ENCODE data around the gene CDHR2.

Gene CDHR2, protein sequence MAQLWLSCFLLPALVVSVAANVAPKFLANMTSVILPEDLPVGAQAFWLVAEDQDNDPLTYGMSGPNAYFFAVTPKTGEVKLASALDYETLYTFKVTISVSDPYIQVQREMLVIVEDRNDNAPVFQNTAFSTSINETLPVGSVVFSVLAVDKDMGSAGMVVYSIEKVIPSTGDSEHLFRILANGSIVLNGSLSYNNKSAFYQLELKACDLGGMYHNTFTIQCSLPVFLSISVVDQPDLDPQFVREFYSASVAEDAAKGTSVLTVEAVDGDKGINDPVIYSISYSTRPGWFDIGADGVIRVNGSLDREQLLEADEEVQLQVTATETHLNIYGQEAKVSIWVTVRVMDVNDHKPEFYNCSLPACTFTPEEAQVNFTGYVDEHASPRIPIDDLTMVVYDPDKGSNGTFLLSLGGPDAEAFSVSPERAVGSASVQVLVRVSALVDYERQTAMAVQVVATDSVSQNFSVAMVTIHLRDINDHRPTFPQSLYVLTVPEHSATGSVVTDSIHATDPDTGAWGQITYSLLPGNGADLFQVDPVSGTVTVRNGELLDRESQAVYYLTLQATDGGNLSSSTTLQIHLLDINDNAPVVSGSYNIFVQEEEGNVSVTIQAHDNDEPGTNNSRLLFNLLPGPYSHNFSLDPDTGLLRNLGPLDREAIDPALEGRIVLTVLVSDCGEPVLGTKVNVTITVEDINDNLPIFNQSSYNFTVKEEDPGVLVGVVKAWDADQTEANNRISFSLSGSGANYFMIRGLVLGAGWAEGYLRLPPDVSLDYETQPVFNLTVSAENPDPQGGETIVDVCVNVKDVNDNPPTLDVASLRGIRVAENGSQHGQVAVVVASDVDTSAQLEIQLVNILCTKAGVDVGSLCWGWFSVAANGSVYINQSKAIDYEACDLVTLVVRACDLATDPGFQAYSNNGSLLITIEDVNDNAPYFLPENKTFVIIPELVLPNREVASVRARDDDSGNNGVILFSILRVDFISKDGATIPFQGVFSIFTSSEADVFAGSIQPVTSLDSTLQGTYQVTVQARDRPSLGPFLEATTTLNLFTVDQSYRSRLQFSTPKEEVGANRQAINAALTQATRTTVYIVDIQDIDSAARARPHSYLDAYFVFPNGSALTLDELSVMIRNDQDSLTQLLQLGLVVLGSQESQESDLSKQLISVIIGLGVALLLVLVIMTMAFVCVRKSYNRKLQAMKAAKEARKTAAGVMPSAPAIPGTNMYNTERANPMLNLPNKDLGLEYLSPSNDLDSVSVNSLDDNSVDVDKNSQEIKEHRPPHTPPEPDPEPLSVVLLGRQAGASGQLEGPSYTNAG (N-terminal part only)

DNA sequence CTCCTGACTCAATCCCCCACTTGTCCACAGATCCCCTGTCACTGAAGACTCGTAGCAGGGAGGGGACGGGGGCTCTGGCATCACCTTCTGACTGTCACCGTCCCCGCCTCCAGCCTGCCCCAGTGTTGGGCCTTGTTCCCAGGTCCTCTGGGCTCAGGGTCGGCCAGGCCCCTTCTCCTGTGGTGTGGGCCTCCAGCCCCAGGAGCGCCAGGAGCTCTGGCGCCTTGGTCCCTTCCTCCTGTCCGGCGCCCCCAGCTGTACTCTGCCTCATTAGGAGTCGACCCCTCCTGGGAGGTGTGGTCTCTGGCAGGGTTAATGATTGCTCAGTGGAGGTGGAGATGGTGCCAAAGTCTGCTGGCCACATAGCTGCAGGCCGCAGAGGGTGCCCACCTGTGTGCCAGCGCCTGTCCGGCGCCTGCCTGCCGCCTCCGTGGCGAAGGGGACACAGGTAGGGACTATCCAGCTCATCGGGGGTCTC lies at the start of gene CDHR2:
Gene CDHR2 (plus strand): TSS at position 376 of the 478 bp plus-strand sequence. CDS start 16,011 bp downstream, outside the sequence.
- no peak for DNase-seq (ENCODE audit: low read depth, low spot score)

DNA sequence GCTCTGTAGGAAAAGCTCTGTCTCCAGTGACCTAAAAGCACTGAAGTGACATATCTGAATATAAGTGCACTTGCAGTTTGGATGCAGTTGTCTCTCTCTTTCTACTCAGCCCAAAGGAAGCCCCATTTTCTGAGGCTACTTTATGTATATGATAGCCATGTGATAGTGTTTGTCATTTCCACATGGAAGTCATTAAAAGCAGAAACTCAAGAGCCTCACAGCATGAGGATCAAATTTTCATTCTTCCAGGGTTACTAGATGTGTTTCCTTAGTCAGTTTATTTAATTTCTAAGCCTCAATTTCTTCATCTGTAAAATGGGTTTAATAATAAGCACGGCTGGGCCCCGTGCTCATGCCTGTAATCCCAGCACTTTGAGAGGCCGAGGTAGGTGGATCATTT lies 48.6 kb upstream of the CDHR2 start:
- no peak for DNase-seq (ENCODE audit: low read depth, low spot score)

DNA sequence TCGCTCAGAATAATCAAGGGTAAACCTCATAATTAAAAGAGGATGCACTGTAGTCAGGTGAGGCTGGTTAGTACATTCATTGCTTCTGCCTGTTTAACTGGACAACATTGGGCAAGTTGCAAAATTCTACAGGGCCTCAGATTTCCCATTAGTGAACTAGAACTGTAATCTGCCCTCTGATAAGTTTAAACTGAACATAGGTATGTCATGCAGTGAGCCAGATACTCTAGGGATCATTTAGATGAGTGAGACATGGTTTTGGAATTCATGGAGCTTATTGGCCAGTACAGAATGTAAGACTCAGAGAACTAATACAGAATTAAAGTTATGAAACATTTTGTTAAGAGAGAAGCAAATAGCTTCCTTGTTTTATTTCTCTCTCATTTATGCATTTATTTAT lies 47.8 kb upstream of the CDHR2 start:
- no peak for DNase-seq (ENCODE audit: low read depth, low spot score)

DNA sequence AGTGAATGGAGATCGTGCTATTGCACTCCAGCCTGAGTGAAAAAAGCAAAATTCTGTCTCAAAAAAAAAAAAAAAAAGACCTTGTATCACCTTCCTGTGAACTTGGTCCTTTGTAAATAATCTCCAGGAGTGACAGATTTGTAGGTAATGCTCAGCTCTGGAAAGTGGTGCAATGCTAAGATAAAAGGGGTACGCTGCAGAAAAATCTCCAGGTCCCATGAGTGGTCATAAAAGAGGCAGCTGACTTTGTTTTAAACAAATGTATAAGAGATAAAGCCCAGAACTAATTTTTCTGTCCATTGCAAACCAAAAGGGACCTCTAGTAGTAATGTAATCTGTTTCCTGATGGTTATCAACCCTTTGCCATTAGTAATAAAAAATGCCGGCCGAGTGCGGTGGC lies 45.6 kb upstream of the CDHR2 start:
- no peak for DNase-seq (ENCODE audit: low read depth, low spot score)

DNA sequence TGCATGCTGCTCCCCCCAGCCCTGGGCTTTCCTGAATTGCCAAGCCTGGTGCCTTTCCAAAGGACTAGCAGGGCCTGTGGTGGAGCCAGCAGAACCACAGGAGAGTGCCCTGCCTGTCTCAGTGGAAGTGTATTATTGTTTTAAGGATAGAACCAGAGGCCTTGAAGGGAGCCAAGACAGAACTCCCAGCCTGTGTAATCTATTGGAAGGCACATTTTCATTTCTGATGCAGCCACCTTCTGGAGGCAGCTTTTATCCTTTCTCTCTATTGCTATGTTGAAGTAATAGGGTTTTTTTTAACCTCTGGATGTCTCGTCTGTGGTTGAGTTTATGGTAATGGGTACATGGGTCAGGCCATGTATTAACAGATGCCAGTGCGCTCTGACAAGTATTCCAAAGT lies 41.2 kb upstream of the CDHR2 start:
- no peak for DNase-seq (ENCODE audit: low read depth, low spot score)

DNA sequence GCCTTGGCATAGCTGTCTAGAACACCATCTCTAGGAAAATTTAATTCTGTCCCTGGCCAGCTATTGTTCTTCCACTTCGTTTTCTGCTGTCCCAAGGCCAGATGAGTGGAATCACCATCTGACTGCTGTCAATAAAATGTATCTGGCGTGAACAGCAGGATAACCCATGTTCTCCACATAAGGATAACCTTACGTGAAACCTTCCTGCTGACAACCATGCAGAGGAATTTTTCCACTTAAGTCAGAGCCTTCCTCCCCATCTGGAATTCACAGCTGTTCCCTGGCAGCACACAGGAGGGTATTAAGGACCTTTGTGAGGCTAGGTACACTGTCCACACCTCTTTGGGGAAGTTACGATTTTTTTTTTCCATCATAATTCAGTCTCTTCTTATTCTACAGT lies 40.5 kb upstream of the CDHR2 start:
- DNase-seq (ENCODE audit: low read depth, low spot score), result no peak

DNA sequence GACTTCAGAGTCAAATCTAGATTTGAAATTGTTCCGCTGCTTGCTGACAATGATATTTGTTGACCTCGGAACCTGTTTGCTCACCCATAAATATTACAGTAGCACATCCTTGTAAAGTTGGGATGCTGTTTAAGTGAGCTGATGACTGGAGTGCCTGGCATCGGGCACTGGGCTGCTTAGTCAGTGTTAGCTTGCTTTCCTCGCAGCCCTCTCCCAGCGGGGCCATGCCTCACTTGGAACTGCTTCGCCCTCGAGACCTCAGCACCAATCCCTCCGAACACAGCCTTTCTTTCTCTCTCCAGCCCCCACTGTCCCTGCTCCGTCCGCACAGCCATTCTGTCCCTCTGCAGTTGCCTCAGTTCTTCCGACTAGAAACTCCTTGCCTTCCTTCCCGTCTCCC lies 35.4 kb upstream of the CDHR2 start:
- no peak for DNase-seq (ENCODE audit: low read depth, low spot score)

DNA sequence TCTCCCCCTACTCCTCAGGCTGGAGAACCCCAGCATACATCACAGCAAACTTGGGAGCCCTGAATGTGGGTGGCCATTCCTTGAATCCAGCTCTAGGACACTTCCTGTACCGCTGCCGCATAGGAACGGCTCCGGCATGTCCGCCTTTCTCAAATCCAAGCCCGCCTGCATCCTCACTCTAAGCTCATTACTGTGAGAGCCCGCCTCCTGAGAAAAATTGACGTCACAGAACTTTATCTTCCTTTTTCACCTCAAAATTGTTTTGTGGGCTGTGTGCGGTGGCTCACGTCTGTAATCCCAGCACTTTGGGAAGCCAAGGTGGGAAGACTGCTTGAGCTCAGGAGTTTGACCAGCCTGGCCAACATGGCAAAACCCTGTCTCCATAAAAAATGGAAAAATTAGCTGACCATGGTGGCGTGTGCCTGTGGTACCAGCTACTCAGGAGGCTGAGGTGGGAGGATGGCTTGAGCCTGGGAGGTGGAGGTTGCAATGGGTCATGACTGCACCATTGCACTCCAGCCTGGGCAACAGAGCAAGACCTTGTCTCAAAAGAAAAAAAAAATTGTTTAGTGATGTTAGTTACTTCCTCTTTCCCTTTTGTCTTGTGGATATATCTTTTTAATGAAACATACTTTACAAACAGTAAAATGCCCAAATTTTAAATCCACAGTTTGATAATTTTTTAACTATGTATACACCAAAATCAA lies 34.7 kb upstream of the CDHR2 start:
- DNase-seq (ENCODE audit: low read depth, low spot score), result no peak

DNA sequence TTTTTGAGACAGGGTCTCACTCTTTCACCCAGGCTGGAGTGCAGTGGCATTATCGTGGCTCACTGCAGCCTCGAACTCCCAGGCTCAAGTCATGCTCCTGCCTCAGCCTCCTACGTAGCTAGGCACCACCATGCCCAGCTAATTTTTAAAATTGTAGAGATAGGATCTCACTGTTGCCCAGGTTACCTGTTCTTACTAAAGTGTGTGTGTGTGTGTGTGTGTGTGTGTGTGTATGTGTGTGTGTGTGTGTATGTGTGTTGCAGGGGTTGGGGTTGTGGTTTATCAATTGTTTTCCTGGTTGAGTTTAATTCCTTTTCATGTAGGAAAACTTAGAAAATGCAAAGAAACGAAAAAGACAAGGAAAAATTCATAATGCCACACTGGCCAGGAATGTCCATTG lies 33.7 kb upstream of the CDHR2 start:
- DNase-seq (ENCODE audit: low read depth, low spot score), result no peak

DNA sequence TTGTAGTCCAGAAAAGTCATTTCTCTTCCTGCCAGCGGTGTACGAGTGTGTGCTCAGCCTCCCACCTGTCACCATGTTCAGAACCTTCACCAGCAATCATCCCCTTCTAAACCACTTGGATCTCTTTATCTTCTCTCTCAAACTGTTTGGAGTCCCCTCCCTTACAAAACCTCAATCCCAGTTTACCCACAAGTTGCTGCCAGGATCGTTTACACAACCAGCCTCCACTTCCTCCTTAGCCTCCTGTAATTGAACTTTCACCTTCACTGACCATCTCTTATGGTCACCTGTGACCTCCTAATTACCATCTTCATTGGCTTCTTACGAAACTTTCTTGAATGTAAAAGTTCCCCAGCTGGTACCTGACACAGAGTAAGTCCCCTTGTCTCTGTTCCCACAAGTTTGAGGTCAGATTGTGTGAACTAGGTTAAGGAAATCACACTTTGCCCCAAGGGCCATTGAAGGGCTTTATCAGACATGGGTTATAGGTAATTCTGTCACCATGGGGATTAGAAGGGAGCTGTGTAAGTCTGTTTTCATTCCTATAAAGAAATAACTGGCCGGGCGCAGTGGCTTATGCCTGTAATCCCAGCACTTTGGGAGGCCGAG lies 32.0 kb upstream of the CDHR2 start:
- no peak for DNase-seq (ENCODE audit: low read depth, low spot score)

DNA sequence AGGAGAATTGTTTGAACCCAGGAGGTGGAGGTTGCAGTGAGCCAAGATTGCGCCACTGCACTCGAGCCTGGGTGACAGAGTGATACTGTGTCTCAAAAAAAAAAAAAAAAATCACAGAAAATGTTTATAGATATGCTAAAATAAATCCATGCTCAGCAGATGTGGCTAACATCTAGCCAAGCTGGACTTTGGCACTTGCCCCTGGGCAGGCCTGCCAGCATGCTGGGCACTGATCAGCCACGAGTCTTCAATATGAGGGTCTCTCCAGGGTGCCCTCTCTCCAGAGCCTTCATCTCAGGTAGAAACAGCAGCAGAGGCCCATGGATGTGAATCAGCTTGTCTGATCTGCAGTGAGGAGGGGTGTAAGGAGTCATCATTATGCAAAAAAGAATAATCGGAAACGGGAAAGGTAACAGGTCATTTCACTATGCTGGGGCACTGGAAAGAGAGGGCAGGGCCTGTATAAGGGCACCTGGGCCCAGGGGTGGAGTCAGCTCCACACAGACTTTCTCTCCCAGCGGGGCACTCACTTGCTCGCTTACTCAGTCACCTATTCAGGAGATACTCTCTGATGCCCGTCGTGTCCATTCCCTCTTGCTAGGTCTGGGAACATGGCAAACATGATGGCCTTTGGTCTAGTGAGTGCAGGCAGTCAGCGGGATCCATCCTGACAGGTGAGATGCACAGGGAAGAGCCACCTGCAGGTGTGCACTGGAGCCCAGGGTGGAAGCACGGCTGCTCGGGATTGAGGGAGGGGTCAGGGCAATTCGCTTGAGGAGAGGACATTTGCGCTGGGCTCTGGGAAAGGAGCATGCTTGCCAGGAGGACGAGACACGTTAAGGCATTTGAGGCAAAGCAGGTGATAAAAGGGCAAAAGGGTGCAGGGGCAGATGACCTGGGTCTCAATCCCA lies 29.1 kb upstream of the CDHR2 start:
- DNase-seq (ENCODE audit: low read depth, low spot score), result no peak

DNA sequence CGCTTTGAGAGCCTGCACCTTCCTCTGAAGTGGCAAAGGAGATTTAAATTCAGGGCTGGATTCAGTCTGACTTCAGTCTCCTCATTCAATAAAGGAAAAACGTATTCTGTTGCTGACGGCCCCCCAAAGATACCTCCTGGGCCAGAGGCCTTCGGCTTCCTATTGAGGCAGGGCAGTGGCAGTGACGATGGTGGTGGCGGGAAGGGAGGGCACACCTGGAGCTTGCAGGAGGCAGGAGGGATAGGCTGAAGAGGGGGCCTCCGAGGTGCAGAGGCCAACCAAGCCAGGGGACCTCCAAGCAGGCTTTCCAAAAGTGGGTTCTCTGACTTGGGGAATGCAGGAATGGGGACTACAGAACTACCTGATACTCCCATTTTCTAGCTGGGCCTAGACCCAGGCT lies 27.9 kb upstream of the CDHR2 start:
- DNase-seq (ENCODE audit: low read depth, low spot score), result no peak

DNA sequence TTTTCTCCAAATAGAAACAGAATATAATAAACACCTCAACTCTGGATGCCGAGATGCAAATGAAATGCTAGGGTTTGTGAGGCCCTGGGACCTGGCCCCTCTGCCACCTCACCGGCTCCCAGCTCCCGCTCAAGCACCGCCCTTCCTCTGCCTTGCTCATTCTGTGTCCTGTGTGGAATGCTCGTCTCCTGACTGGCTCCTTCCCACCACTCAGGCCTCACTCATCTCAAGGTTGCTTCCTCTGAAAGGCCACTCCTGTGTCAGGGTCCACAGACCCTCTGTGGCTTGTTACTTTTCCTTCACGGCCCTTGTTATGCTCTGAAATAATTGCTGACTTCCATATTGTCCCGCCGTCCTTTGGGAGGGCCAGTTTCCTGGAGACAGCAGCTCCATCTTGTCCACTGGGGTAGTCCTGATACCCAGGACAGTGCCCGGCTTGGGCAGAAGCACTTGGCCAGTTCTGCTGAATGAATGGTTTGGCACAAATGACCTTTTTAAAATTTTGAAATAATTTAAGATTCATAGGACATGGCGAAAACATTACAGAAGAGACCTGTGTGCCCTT lies 27.4 kb upstream of the CDHR2 start:
- no peak for DNase-seq (ENCODE audit: low read depth, low spot score)

DNA sequence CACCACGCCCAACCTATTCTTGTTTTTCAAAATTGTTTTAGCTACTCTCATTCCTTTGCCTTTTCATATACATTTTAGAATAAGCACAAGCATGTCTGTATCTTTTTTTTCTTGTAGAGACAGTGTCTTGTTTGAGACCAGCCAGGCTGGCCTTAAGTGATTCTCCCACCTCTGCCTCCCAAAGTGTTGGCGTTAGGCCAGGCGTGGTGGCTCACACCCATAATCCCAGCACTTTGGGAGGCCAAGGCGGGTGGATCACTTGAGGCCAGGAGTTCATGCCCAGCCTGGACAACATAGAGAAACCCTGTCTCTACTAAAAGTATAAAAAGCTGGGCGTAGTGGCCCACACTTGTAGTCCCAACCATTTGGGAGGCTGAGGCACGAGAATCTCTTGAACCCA lies 25.0 kb upstream of the CDHR2 start:
- DNase-seq (ENCODE audit: low read depth, low spot score), result no peak

DNA sequence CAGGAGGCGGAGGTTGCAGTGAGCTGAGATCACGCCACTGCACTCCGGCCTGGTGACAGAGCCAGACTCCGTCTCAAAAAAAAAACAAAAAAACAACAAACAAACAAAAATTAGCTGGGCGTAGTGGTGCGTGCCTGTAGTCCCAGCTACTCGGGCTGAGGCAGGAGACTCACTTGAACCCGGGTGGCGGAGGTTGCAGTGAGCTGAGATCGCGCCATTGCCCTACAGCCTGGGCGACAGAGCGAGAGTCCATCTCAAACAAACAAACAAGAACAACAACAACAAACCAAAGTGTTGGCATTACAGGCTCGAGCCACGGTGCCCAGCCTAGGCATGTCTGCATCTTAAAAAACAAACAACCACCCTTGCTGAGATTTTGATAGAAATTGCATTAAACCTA lies 24.2 kb upstream of the CDHR2 start:
- DNase-seq (ENCODE audit: low read depth, low spot score), result no peak

DNA sequence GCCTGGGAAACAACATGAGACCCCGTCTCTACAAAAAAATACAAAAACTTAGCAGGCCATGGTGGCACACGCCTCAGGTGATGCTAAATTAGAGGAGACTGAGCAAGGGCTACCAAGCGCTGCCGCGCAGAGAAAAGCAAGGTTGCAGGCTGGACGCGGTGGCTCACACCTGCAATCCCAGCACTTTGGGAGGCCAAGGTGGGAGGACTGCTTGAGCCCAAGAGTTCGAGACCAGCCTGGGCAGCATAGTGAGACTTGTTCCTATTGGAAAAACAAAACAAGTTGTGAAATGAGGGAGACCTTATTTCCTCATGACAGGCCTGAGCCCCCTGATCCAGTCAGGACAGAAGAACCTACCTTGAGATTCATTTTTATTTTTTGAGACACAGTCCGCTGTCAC lies 23.5 kb upstream of the CDHR2 start:
- DNase-seq (ENCODE audit: low read depth, low spot score), result no peak

DNA sequence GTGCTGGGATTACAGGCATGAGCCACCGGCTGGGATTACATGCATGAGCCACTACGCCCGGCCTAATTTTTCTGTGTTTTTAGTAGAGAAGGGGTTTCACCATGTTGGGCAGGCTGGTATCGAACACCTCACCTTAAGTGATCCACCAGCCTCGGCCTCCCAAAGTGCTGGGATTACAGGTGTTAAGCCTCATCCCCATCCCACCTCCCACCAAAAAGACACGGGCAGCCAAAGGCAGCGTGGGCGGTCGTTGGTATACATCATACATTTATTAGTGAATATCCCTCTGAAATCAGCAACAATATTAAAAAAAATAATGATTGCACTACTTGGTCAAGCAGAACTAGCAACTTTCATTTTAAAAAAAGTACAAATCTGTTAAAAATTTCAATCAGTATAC lies 22.7 kb upstream of the CDHR2 start:
- DNase-seq (ENCODE audit: low read depth, low spot score), result no peak

DNA sequence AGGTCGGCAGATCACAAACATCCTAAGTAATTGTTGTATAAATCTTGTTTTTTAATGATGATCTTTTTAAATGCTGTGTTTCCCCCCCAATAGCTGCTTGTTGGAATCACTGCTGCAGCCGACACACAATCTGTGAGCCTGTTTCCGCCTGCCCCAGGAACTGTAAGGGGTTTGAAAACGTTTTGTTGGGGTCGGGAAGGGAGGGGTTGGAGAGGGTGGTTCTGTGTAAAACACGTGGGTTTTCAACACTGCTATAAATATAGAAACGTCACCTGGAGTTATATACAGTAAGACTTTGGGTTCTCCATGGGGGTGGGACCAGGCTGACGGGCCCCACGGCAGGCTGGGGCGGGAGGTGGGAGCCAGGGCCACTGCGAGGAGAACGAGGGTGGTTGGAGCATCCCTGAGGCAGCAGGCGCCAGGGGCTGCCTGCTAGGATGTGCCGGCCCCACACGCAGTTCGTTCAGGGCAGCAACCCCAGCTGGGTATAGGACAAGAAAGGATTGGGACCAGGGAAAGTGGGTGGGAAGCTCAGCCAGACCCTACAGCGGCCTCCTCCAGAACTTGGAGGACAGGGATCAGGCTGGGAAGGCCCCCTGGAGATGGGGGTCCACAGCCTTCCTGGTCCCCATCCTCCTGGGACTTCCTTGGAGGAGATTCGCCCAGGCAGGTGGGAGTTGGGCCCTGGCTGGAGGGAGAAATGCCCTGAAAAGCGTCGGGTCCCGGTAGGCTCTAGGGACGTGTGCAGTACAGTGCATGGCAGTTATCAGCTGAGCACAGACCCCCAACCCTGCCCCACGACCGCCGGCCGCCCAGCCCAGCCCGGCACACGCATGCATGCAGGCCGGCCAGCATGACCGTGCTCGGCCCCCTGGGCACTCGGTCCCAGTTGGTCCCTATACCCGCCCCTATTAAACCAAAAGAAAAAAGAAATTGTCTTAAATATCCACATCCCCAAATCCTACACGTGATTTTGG lies 21.6 kb upstream of the CDHR2 start:
- no peak for DNase-seq (ENCODE audit: low read depth, low spot score)
